HCT116 (cell line): ENCODE measurements around the gene KLHL25.

Source experiments
- EZH2 ChIP-seq: fragments of 200-600 bp; sonication (generic); IDR thresholded peaks from 2 replicates; pipeline ENCODE4 v1.6.1; 2017; ENCODE audit warnings: antibody characterized with exemption, mixed run types
- POLR2A ChIP-seq: IDR thresholded peaks from 2 replicates; pipeline ENCODE4 v1.7.0; 2011; ENCODE audit warnings: borderline replicate concordance; ENCODE audit not compliant: insufficient read depth, insufficient read length; ENCODE audit errors: extremely low read depth
- TCF7L2 ChIP-seq: IDR thresholded peaks from 2 replicates; pipeline ENCODE4 v1.7.0; 2011; ENCODE audit warnings: borderline replicate concordance, inconsistent platforms; ENCODE audit not compliant: insufficient read depth, insufficient read length; ENCODE audit errors: extremely low read depth
- ZNF274 ChIP-seq: fragments of 200-500 bp; sonication (Bioruptor generic); IDR thresholded peaks from 2 replicates; pipeline ENCODE4 v1.6.1; 2014; ENCODE audit warnings: mild to moderate bottlenecking, low read depth, low read length, inconsistent platforms
- TF ChIP-seq, protein P1 (sequence below), 3 experiments: fragments of 200-600 bp in 1 of 3; sonication (generic) in 1 of 3; IDR thresholded peaks in 2 of 3; conservative IDR thresholded peaks in 1 of 3; 2 replicates each; pipeline ENCODE4 v1.5.1; 2012 to 2017; ENCODE audit warnings: low read depth in 2 of 3, low read length in 2 of 3, antibody characterized with exemption in 1 of 3, borderline replicate concordance in 1 of 3, control low read depth in 1 of 3, mild to moderate bottlenecking in 1 of 3, mixed read lengths in 1 of 3, mixed run types in 1 of 3, moderate library complexity in 1 of 3; ENCODE audit not compliant: insufficient read depth in 1 of 3

- TF ChIP-seq ZNF274 (no peak), TCF7L2 (no peak), POLR2A (no peak), EZH2 (no peak)
- TF ChIP-seq, protein P1, sequence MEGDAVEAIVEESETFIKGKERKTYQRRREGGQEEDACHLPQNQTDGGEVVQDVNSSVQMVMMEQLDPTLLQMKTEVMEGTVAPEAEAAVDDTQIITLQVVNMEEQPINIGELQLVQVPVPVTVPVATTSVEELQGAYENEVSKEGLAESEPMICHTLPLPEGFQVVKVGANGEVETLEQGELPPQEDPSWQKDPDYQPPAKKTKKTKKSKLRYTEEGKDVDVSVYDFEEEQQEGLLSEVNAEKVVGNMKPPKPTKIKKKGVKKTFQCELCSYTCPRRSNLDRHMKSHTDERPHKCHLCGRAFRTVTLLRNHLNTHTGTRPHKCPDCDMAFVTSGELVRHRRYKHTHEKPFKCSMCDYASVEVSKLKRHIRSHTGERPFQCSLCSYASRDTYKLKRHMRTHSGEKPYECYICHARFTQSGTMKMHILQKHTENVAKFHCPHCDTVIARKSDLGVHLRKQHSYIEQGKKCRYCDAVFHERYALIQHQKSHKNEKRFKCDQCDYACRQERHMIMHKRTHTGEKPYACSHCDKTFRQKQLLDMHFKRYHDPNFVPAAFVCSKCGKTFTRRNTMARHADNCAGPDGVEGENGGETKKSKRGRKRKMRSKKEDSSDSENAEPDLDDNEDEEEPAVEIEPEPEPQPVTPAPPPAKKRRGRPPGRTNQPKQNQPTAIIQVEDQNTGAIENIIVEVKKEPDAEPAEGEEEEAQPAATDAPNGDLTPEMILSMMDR (IDR thresholded peaks at IDR 0.05 in 2 of 3, conservative IDR thresholded peaks at IDR 0.05 in 1 of 3; ENCODE audit: borderline replicate concordance in 1 of 3, insufficient read depth in 1 of 3, low read depth in 2 of 3, low read length in 2 of 3), result peak; percentile 61 to 81 (median 68)
Observed at GRCh38 chr15:85730001-85730820, 64.5 kb downstream of the KLHL25 start.
